ENCODE data around the gene CPA1.

Gene CPA1

DNA sequence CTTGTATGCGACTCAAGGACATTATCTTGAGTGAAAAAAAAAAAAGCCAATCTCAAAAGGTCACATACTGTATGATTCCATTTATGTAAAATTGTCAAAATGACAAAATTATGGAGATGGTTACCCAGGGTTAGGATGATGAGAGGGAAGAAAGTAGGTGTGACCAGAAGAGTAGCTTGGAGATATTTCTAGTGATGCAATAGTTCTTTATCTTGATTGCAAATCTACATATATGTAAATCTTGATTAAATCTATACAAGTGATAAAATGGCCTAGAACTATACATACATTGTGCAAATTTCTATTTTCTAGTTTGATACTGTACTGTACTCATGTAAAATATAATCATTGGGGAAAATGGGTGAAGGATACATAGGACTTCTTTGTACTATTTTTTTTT, 56.0 kb downstream of the CPA1 start:
- FAIRE-seq (no peak), DNase-seq (ENCODE audit: insufficient read length, low spot score) (no peak)
- TF ChIP-seq, protein P1, sequence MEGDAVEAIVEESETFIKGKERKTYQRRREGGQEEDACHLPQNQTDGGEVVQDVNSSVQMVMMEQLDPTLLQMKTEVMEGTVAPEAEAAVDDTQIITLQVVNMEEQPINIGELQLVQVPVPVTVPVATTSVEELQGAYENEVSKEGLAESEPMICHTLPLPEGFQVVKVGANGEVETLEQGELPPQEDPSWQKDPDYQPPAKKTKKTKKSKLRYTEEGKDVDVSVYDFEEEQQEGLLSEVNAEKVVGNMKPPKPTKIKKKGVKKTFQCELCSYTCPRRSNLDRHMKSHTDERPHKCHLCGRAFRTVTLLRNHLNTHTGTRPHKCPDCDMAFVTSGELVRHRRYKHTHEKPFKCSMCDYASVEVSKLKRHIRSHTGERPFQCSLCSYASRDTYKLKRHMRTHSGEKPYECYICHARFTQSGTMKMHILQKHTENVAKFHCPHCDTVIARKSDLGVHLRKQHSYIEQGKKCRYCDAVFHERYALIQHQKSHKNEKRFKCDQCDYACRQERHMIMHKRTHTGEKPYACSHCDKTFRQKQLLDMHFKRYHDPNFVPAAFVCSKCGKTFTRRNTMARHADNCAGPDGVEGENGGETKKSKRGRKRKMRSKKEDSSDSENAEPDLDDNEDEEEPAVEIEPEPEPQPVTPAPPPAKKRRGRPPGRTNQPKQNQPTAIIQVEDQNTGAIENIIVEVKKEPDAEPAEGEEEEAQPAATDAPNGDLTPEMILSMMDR (IDR thresholded peaks at IDR 0.05; ENCODE audit: insufficient read depth, missing control alignments) = no peak

Data from D721Med (cell line).